H9 (cell line): Measurements from ENCODE around the gene RARB. TPM values are rescaled to one million over a fixed set of nuclear protein-coding genes. Genes with fewer than 3 reads are reported as not detected.

Source experiments
- DNase-seq: peaks from one replicate; pipeline ENCODE4 v3.0.0-alpha.2; 2017
- H2AFZ ChIP-seq: one replicate; pipeline ENCODE4 v1.6.1; 2013; ENCODE audit warnings: mild to moderate bottlenecking, low read length, control low read depth, moderate library complexity
- H2AK5ac ChIP-seq: 2 replicates; pipeline ENCODE4 v1.6.1; 2013; ENCODE audit warnings: low read length, control low read depth, mixed read lengths; ENCODE audit not compliant: insufficient read length
- H2BK120ac ChIP-seq: one replicate; pipeline ENCODE4 v1.6.1; 2013; ENCODE audit warnings: low read depth, mild to moderate bottlenecking, low read length, control low read depth, inconsistent platforms; ENCODE audit not compliant: poor library complexity, severe bottlenecking
- H2BK12ac ChIP-seq: 2 replicates; pipeline ENCODE4 v1.6.1; 2013; ENCODE audit warnings: low read length, control low read depth, mixed read lengths, low read depth; ENCODE audit not compliant: insufficient read length
- H2BK15ac ChIP-seq: 2 replicates; pipeline ENCODE4 v1.6.1; 2013; ENCODE audit warnings: low read depth, low read length, control low read depth
- H2BK20ac ChIP-seq: one replicate; pipeline ENCODE4 v1.6.1; 2013; ENCODE audit warnings: low read depth, mild to moderate bottlenecking, low read length, control low read depth, inconsistent platforms; ENCODE audit not compliant: poor library complexity, severe bottlenecking
- H2BK5ac ChIP-seq: 2 replicates; pipeline ENCODE4 v1.6.1; 2013; ENCODE audit warnings: low read length, control low read depth, mixed read lengths; ENCODE audit not compliant: insufficient read length
- H3K14ac ChIP-seq: 2 replicates; pipeline ENCODE4 v1.6.1; 2013; ENCODE audit warnings: low read length, control low read depth; ENCODE audit not compliant: insufficient read depth
- H3K18ac ChIP-seq: 2 replicates; pipeline ENCODE4 v1.6.1; 2013; ENCODE audit warnings: low read depth, mild to moderate bottlenecking, mixed read lengths, low read length, control low read depth; ENCODE audit not compliant: insufficient read length
- H3K23ac ChIP-seq: 2 replicates; pipeline ENCODE4 v1.6.1; 2013; ENCODE audit warnings: low read length, control low read depth, mixed read lengths, low read depth; ENCODE audit not compliant: insufficient read length
- H3K23me2 ChIP-seq: 2 replicates; pipeline ENCODE4 v1.6.1; 2013; ENCODE audit warnings: low read depth, mild to moderate bottlenecking, mixed read lengths, low read length, control low read depth; ENCODE audit not compliant: insufficient read length, poor library complexity, severe bottlenecking
- H3K27ac ChIP-seq: 2 replicates; pipeline ENCODE4 v1.5.1; 2013; ENCODE audit warnings: low read length, control low read depth, mixed read lengths, low read depth; ENCODE audit not compliant: insufficient read length
- H3K27me3 ChIP-seq: 2 replicates; pipeline ENCODE4 v1.6.1; 2013; ENCODE audit warnings: low read length, control low read depth, inconsistent platforms; ENCODE audit not compliant: insufficient read depth
- H3K4ac ChIP-seq: 2 replicates; pipeline ENCODE4 v1.6.1; 2013; ENCODE audit warnings: low read depth, mild to moderate bottlenecking, control low read depth, inconsistent platforms, low read length, moderate library complexity
- H3K4me1 ChIP-seq: 2 replicates; pipeline ENCODE4 v1.6.1; 2013; ENCODE audit warnings: low read length, control low read depth, inconsistent platforms; ENCODE audit not compliant: insufficient read depth
- H3K4me2 ChIP-seq: 2 replicates; pipeline ENCODE4 v1.6.1; 2013; ENCODE audit warnings: low read length, control low read depth, mixed read lengths; ENCODE audit not compliant: insufficient read length, insufficient read depth
- H3K56ac ChIP-seq: 2 replicates; pipeline ENCODE4 v1.6.1; 2013; ENCODE audit warnings: low read depth, mild to moderate bottlenecking, mixed read lengths, low read length, control low read depth; ENCODE audit not compliant: insufficient read length
- H3K79me1 ChIP-seq: 2 replicates; pipeline ENCODE4 v1.6.1; 2013; ENCODE audit warnings: low read depth, mild to moderate bottlenecking, moderate library complexity, low read length, control low read depth, inconsistent platforms; ENCODE audit not compliant: insufficient read depth, poor library complexity, severe bottlenecking
- H3K79me2 ChIP-seq: 2 replicates; pipeline ENCODE4 v1.6.1; 2013; ENCODE audit warnings: low read length, control low read depth, inconsistent platforms; ENCODE audit not compliant: insufficient read depth
- H3K9ac ChIP-seq: 2 replicates; pipeline ENCODE4 v1.6.1; 2013; ENCODE audit warnings: low read length, control low read depth, mixed read lengths; ENCODE audit not compliant: insufficient read length; ENCODE audit errors: extremely low read depth
- H3K9me3 ChIP-seq: one replicate; pipeline ENCODE4 v1.6.1; 2013; ENCODE audit warnings: low read depth, low read length, inconsistent platforms; ENCODE audit not compliant: control insufficient read depth
- H3T11ph ChIP-seq: one replicate; pipeline ENCODE4 v1.6.1; 2013; ENCODE audit warnings: mild to moderate bottlenecking, low read length, control low read depth, inconsistent platforms
- H4K20me1 ChIP-seq: one replicate; pipeline ENCODE4 v1.6.1; 2013; ENCODE audit not compliant: control insufficient read depth, insufficient read length, insufficient read depth
- H4K5ac ChIP-seq: 2 replicates; pipeline ENCODE4 v1.6.1; 2013; ENCODE audit warnings: low read depth, mild to moderate bottlenecking, mixed read lengths, low read length, control low read depth; ENCODE audit not compliant: insufficient read length
- H4K8ac ChIP-seq: replicated peaks from 2 replicates; pipeline ENCODE4 v1.6.1; 2013; ENCODE audit warnings: low read length, control low read depth, mixed read lengths, low read depth; ENCODE audit not compliant: insufficient read length
- H4K91ac ChIP-seq: 2 replicates; pipeline ENCODE4 v1.6.1; 2013; ENCODE audit warnings: low read depth, mild to moderate bottlenecking, moderate library complexity, mixed read lengths, low read length, control low read depth; ENCODE audit not compliant: insufficient read length
- H3K27ac Mint-ChIP-seq, 3 experiments: 2 replicates in 2 of 3; 3 replicates in 1 of 3; pipeline ENCODE4 v1.8.0; 2020 to 2021; ENCODE audit warnings: mixed read lengths in 3 of 3, mild to moderate bottlenecking in 1 of 3, moderate library complexity in 1 of 3
- H3K27me3 Mint-ChIP-seq: 2 replicates; pipeline ENCODE4 v1.8.0; 2021; ENCODE audit warnings: low read depth, mild to moderate bottlenecking, moderate library complexity, mixed read lengths
- H3K36me3 Mint-ChIP-seq, 3 experiments: 2 replicates in 2 of 3; 3 replicates in 1 of 3; pipeline ENCODE4 v1.8.0; 2020 to 2021; ENCODE audit warnings: low read depth in 3 of 3, mixed read lengths in 3 of 3; ENCODE audit not compliant: insufficient read depth in 1 of 3
- H3K4me1 Mint-ChIP-seq, 2 experiments: 2 replicates each; pipeline ENCODE4 v1.8.0; 2020; ENCODE audit warnings: mixed read lengths in 2 of 2
- H3K4me3 Mint-ChIP-seq, 2 experiments: 2 replicates in 1 of 2; 3 replicates in 1 of 2; pipeline ENCODE4 v1.8.0; 2020 to 2021; ENCODE audit warnings: mild to moderate bottlenecking in 2 of 2, mixed read lengths in 2 of 2, moderate library complexity in 1 of 2
- H3K9me3 Mint-ChIP-seq, 2 experiments: 2 replicates in 1 of 2; 3 replicates in 1 of 2; pipeline ENCODE4 v1.8.0; 2020; ENCODE audit warnings: mild to moderate bottlenecking in 2 of 2, mixed read lengths in 2 of 2, moderate library complexity in 1 of 2
- WGBS: extraction: QIAGEN DNeasy Blood & Tissue Kit; methylation state at CpG from one replicate; pipeline ENCODE4 v1.1.7; 2013; ENCODE audit warnings: missing lambda C conversion rate, low lambda C conversion rate, mixed read lengths; ENCODE audit not compliant: insufficient read length; ENCODE audit errors: extremely low coverage; 5-methylcytosine and 5-hydroxymethylcytosine counted together
- total RNA-seq: library from RNA; stranded (reverse); gene quantifications from 2 replicates; pipeline ENCODE4 v1.2.1, GENCODE V29; 2021
- TF ChIP-seq, protein P1 (sequence below): fragments of 200-600 bp; sonication (generic); conservative IDR thresholded peaks from 3 replicates; pipeline ENCODE4 v1.8.0; 2021; ENCODE audit warnings: antibody characterized with exemption, mild to moderate bottlenecking

RARB gene
- total RNA-seq, 1 experiment from 2014 or later, result 0.22 TPM

DNA sequence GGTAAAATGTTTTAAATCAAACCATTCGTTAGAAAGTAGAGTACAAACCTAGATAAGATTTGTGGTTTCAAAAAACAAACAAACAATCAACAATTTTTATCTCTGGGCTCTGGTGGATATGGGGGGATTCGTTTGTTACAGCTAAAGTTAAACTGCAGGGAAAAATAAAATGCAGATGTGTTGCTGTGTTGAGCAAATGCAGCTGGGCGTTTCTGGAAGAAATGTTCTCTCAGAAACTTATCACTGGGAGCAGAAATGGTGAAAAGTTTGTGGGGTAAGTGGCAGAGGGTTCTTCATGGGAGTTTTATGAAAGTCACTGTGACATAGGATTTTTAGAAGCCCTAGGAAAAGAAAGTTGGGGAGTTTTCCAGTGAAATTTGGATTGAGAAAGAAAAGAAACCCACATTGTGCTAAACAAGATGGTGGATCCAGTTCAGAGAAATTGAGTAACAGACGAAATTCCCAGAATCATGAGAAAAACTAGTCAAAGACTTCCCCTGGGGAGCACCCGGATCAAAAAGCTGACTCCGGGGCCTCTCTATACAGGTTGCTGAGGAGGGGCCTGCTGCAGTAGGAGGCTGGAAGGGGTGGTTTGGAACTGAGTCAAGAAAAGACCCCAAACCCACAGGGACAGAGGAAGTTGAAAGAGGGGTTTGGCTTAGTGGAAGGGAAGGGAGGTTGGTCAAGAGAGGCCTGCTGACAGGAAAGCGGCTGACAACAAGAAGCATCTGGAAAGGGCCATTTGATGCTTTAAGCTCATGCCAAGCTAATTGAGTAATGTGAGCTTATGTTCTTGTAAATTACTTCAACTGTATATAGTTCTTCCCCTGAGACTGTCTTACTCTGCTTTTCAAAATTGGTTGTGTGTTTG, 108.7 kb downstream of the RARB start:
- Histone ChIP-seq H3K9ac (no peak overlapping the region), H3K27ac (no peak overlapping the region), H3K79me2 (no peaks in the 10 kb centered on the region), H2AK5ac (no peak overlapping the region), H3K4me2 (no peak overlapping the region), H3K56ac (no peak overlapping the region), H3K9me3 (no peaks in the 10 kb centered on the region), H3K4ac (no peak overlapping the region), H3K23me2 (no peaks in the 10 kb centered on the region), H2AFZ (no peak overlapping the region), H4K5ac (no peak overlapping the region), H3K79me1 (no peaks in the 10 kb centered on the region), H2BK5ac (no peak overlapping the region), H2BK12ac (no peak overlapping the region), H2BK20ac (no peak overlapping the region), H3K4me1 (no peaks in the 10 kb centered on the region), H2BK15ac (no peak overlapping the region), H4K20me1 (no peaks in the 10 kb centered on the region), H4K91ac (no peak overlapping the region), H4K8ac (no peak overlapping the region), H3K23ac (no peak overlapping the region), H3K18ac (no peak overlapping the region), H3K27me3 (no peaks in the 10 kb centered on the region), H3K14ac (no peak overlapping the region), H2BK120ac (no peak overlapping the region), H3T11ph (no peak overlapping the region)
- H3K27me3 Mint-ChIP-seq, result no peaks in the 10 kb centered on the region
- H3K4me1 Mint-ChIP-seq, result no peaks in the 10 kb centered on the region
- H3K4me3 Mint-ChIP-seq, result no peak overlapping the region
- TF ChIP-seq, protein P1, sequence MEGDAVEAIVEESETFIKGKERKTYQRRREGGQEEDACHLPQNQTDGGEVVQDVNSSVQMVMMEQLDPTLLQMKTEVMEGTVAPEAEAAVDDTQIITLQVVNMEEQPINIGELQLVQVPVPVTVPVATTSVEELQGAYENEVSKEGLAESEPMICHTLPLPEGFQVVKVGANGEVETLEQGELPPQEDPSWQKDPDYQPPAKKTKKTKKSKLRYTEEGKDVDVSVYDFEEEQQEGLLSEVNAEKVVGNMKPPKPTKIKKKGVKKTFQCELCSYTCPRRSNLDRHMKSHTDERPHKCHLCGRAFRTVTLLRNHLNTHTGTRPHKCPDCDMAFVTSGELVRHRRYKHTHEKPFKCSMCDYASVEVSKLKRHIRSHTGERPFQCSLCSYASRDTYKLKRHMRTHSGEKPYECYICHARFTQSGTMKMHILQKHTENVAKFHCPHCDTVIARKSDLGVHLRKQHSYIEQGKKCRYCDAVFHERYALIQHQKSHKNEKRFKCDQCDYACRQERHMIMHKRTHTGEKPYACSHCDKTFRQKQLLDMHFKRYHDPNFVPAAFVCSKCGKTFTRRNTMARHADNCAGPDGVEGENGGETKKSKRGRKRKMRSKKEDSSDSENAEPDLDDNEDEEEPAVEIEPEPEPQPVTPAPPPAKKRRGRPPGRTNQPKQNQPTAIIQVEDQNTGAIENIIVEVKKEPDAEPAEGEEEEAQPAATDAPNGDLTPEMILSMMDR, result no peak
- H3K27ac Mint-ChIP-seq, result no peak overlapping the region
- H3K36me3 Mint-ChIP-seq, result peaks cover 0 to 4% (median 0%) of the 10 kb centered on the region in 3 experiments; a peak in 2 of 7 replicates
- peaks cover 4% of the 10 kb centered on the region in 2 experiments; a peak in 4 of 5 replicates for H3K9me3 Mint-ChIP-seq
- DNase-seq, result no peak
- WGBS, result no CpG with 5 or more reads among the region's 7 CpGs
